OCI-LY7 (cell line): ENCODE results near the gene LRRTM3. TPM values are rescaled to one million over a fixed set of nuclear protein-coding genes. Genes with fewer than 3 reads are reported as not detected.

Experiments
- BruUV-seq: library from RNA; stranded (reverse); fragments of 400-500 nt; replicated peaks from 2 replicates; lab custom pipeline; 2021; lab: Mats Ljungman, UMichigan
- CTCF ChIA-PET: fragments of 300-600 bp; sonication (Branson Sonifier 250); formaldehyde crosslinking; loops from one replicate; lab custom pipeline; 2022; ENCODE audit warnings: antibody characterized with exemption; ENCODE audit not compliant: unreplicated experiment; lab: Charles Lee
- POLR2A ChIA-PET: fragments of 300-600 bp; sonication (Branson Sonifier 250); formaldehyde crosslinking; loops from one replicate; lab custom pipeline; 2022; ENCODE audit warnings: antibody characterized with exemption; lab: Charles Lee
- DNase-seq: peaks from one replicate; pipeline ENCODE4 v3.0.0-alpha.2; 2015; ENCODE audit warnings: low spot score
- H2AFZ ChIP-seq: fragments of 200-600 bp; sonication (generic), shearing (Covaris generic); 2 replicates; pipeline ENCODE4 v1.6.1; 2014; ENCODE audit warnings: mild to moderate bottlenecking, antibody characterized with exemption, low read length, moderate library complexity
- H3K27ac ChIP-seq: fragments of 200-600 bp; sonication (generic); 2 replicates; pipeline ENCODE4 v1.5.1; 2014; ENCODE audit warnings: mixed run types, low read depth, mild to moderate bottlenecking, moderate library complexity, low read length, inconsistent platforms; ENCODE audit not compliant: poor library complexity, severe bottlenecking
- H3K36me3 ChIP-seq: fragments of 200-600 bp; sonication (generic); 2 replicates; pipeline ENCODE4 v1.6.1; 2014; ENCODE audit warnings: mild to moderate bottlenecking, antibody characterized with exemption, low read length, moderate library complexity, mixed read lengths; ENCODE audit not compliant: insufficient read depth
- H3K4me1 ChIP-seq: fragments of 200-600 bp; sonication (generic); 2 replicates; pipeline ENCODE4 v1.5.1; 2014; ENCODE audit warnings: mild to moderate bottlenecking, low read length; ENCODE audit not compliant: insufficient read depth, poor library complexity, severe bottlenecking
- H3K4me2 ChIP-seq: fragments of 200-600 bp; sonication (generic); 2 replicates; pipeline ENCODE4 v1.6.1; 2014; ENCODE audit warnings: mild to moderate bottlenecking, low read length
- H3K4me3 ChIP-seq: fragments of 200-600 bp; sonication (generic); 2 replicates; pipeline ENCODE4 v1.5.1; 2014; ENCODE audit warnings: mild to moderate bottlenecking, low read depth, low read length; ENCODE audit not compliant: poor library complexity, severe bottlenecking
- H3K79me2 ChIP-seq: fragments of 200-600 bp; sonication (generic); 2 replicates; pipeline ENCODE4 v1.6.1; 2016; ENCODE audit warnings: low read depth, mild to moderate bottlenecking, low read length, moderate library complexity, mixed read lengths; ENCODE audit not compliant: insufficient read depth
- H3K9me2 ChIP-seq: fragments of 200-600 bp; sonication (generic); 2 replicates; pipeline ENCODE4 v1.6.1; 2016; ENCODE audit warnings: mild to moderate bottlenecking, low read length, mixed read lengths; ENCODE audit not compliant: insufficient read depth
- H3K9me3 ChIP-seq: fragments of 200-600 bp; sonication (generic); 2 replicates; pipeline ENCODE4 v1.6.1; 2014; ENCODE audit warnings: mild to moderate bottlenecking, mixed run types, low read length, mixed read lengths
- H4K20me1 ChIP-seq: fragments of 200-600 bp; sonication (generic); 2 replicates; pipeline ENCODE4 v1.6.1; 2014; ENCODE audit warnings: mild to moderate bottlenecking, antibody characterized with exemption, low read length, moderate library complexity, mixed read lengths; ENCODE audit not compliant: insufficient read depth
- CTCF ChIP-seq: fragments of 200-600 bp; sonication (generic); conservative IDR thresholded peaks from 2 replicates; pipeline ENCODE4 v1.5.1; 2014; ENCODE audit warnings: mild to moderate bottlenecking, antibody characterized with exemption, low read length, moderate library complexity, mixed read lengths
- EZH2phosphoT487 ChIP-seq: fragments of 200-600 bp; sonication (generic); IDR thresholded peaks from 2 replicates; pipeline ENCODE4 v1.6.1; 2018; ENCODE audit warnings: low read depth, borderline replicate concordance, mild to moderate bottlenecking, mixed run types, antibody characterized with exemption, low read length, moderate library complexity, mixed read lengths
- intact Hi-C: fragments of 100-400 bp; cut with micrococcal nuclease; formaldehyde crosslinking; loops from one replicate; pipeline ENCODE4 v1.10.0; 2022; ENCODE audit not compliant: unreplicated experiment
- total RNA-seq, 2 experiments: library from RNA; depleted of rRNA in 1 of 2; stranded (reverse); fragments of >200 nt in 1 of 2; shearing (Covaris generic) in 1 of 2; gene quantifications; 2 replicates each; pipeline ENCODE4 v1.2.3, GENCODE V29; 2014 to 2022

LRRTM3 gene
- total RNA-seq, 2 experiments from 2014 or later = not detected

- Histone ChIP-seq H3K79me2 (no peaks in the 10 kb centered on the region), H3K36me3 (no peaks in the 10 kb centered on the region), H4K20me1 (no peaks in the 10 kb centered on the region), H3K4me1 (no peaks in the 10 kb centered on the region), H3K27ac (no peak overlapping the region), H3K9me3 (no peaks in the 10 kb centered on the region), H3K9me2 (no peaks in the 10 kb centered on the region), H2AFZ (no peak overlapping the region), H3K4me3 (no peak overlapping the region), H3K4me2 (no peak overlapping the region)
- TF ChIP-seq CTCF = no peak
- no peak for TF ChIP-seq EZH2phosphoT487
- ChIA-PET POLR2A (interaction anchor here (0.7 kb wide), 2 partner anchors 71 to 284 kb away, joined by 5 to 6 read pairs; no protein-coding TSS in a partner anchor), CTCF (no interaction called here)
- no TSS peak for BruUV-seq
- no peak for DNase-seq
- intact Hi-C loops = no loop called here
These were observed 32.6 kb downstream of the LRRTM3 start for GRCh38 chr10:66958466-66958865.

DNA sequence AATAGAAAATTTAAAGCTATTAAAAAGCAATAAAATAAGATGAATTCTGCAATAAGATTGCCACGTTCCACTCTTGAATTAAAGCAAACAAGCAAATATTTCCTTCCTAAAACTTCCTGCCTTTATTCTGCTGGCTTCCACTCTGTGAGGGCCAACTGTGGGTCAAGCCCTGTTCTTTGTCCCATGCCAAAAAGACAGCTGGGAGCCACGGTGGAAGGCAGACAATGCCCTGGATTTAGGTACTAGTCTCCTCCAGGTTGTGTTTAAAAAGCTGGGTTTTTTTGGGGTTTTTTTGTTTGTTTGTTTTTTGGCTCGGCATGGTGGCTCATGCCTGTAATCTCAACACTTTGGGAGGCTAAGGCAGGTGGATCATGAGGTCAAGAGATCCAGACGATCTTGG, 39.1 kb downstream of the LRRTM3 start:
- H3K27ac ChIP-seq = no peak overlapping the region
- ChIA-PET CTCF (no interaction called here), POLR2A (interaction anchor here (0.5 to 0.7 kb wide), 3 partner anchors 28 to 1081 kb away, joined by 3 to 5 read pairs (median 3); no protein-coding TSS in a partner anchor)
- no peaks in the 10 kb centered on the region for H3K9me3 ChIP-seq
- intact Hi-C loops = no loop called here
- no peaks in the 10 kb centered on the region for H4K20me1 ChIP-seq
- no peaks in the 10 kb centered on the region for H3K36me3 ChIP-seq
- no peaks in the 10 kb centered on the region for H3K9me2 ChIP-seq
- no peak overlapping the region for H3K4me2 ChIP-seq
- no peak for TF ChIP-seq CTCF
- TF ChIP-seq EZH2phosphoT487 = no peak
- BruUV-seq = no TSS peak
- H2AFZ ChIP-seq = no peak overlapping the region
- no peaks in the 10 kb centered on the region for H3K4me1 ChIP-seq
- H3K4me3 ChIP-seq = no peak overlapping the region
- H3K79me2 ChIP-seq = no peaks in the 10 kb centered on the region
- DNase-seq = no peak

- ChIA-PET CTCF (no interaction called here), POLR2A (no interaction called here)
These were observed 54.5 kb downstream of the LRRTM3 start for GRCh38 chr10:66980246-66980815.

More at GRCh38 chr10:66980246-66980815, 54.5 kb downstream of the LRRTM3 start:
- Histone ChIP-seq H3K27ac (no peak overlapping the region), H3K4me3 (no peak overlapping the region), H3K9me3 (no peaks in the 10 kb centered on the region), H3K79me2 (no peaks in the 10 kb centered on the region), H3K4me1 (no peaks in the 10 kb centered on the region), H3K36me3 (no peaks in the 10 kb centered on the region), H2AFZ (no peak overlapping the region), H3K4me2 (no peak overlapping the region), H3K9me2 (no peaks in the 10 kb centered on the region), H4K20me1 (no peaks in the 10 kb centered on the region)
- intact Hi-C loops = no loop called here
- no peak for DNase-seq
- BruUV-seq = no TSS peak
- TF ChIP-seq CTCF (no peak), EZH2phosphoT487 (no peak)
